Breast epithelium (tissue), 4 donors: ENCODE data around the gene ETFBKMT. TPM values are rescaled to one million over a fixed set of nuclear protein-coding genes. Genes with fewer than 3 reads are reported as not detected.

Source experiments
- DNase-seq, 2 donors: peaks; one replicate each; pipeline ENCODE4 v3.0.0-alpha.2; 2019; ENCODE audit warnings: low spot score in 2 of 2
- H3K27ac ChIP-seq, 2 donors: fragments of 200-600 bp; sonication (generic) in 1 of 2; one replicate each; pipeline ENCODE4 v1.5.1; 2016 to 2019; ENCODE audit warnings: mild to moderate bottlenecking in 1 of 2
- H3K27me3 ChIP-seq, 2 donors: fragments of 200-600 bp; sonication (generic) in 1 of 2; one replicate each; pipeline versions ENCODE4 v1.5.1 to v1.6.0; 2017 to 2019; ENCODE audit warnings: control low read depth in 1 of 2, mild to moderate bottlenecking in 1 of 2
- H3K36me3 ChIP-seq: fragments of 200-600 bp; one replicate; pipeline ENCODE4 v1.5.1; 2019
- H3K4me1 ChIP-seq, 2 donors: fragments of 200-600 bp; sonication (generic); one replicate each; pipeline ENCODE4 v1.5.1; 2016 to 2019; ENCODE audit warnings: control low read depth in 1 of 2
- H3K4me3 ChIP-seq, 3 donors: fragments of 200-600 bp; sonication (generic); 1 replicate in 2 of 3; 2 replicates in 1 of 3; pipeline ENCODE4 v1.5.1; 2016 to 2019; ENCODE audit warnings: mild to moderate bottlenecking in 3 of 3, moderate library complexity in 2 of 3
- H3K9me3 ChIP-seq, 2 donors: fragments of 200-600 bp; sonication (generic) in 1 of 2; one replicate each; pipeline ENCODE4 v1.5.1; 2016 to 2019; ENCODE audit warnings: control low read depth in 1 of 2
- CTCF ChIP-seq, 3 donors: fragments of 450-650 bp; IDR thresholded peaks; one replicate each; pipeline ENCODE4 v1.5.1; 2016 to 2017; ENCODE audit warnings: antibody characterized with exemption in 3 of 3, mild to moderate bottlenecking in 3 of 3, moderate library complexity in 3 of 3
- POLR2A ChIP-seq: fragments of 450-650 bp; IDR thresholded peaks from one replicate; pipeline ENCODE4 v1.6.1; 2016; ENCODE audit warnings: antibody characterized with exemption, mild to moderate bottlenecking, moderate library complexity
- POLR2AphosphoS5 ChIP-seq, 3 donors: sonication (generic); formaldehyde crosslinking; IDR thresholded peaks; one replicate each; pipeline ENCODE4 v1.6.1; 2017; ENCODE audit warnings: antibody characterized with exemption in 3 of 3
- intact Hi-C: fragments of 100-400 bp; cut with DNase I; formaldehyde crosslinking; loops from one replicate; pipeline ENCODE4 v1.15.1; 2023; ENCODE audit warnings: low total_unique reads
- total RNA-seq, 3 donors: library from RNA; depleted of rRNA; stranded (reverse); fragments of >200 nt; gene quantifications; one replicate each; pipeline ENCODE4 v1.1.0, GENCODE V29; 2016

Gene ETFBKMT
- total RNA-seq, 3 donors from 2014 or later: 3.0 to 4.9 (median 4.8) TPM

- H3K27me3 ChIP-seq: no peaks in the 10 kb centered on the region
- H3K9me3 ChIP-seq: no peaks in the 10 kb centered on the region
- intact Hi-C loops: no loop called here
- H3K4me1 ChIP-seq: no peaks in the 10 kb centered on the region
- no peak for DNase-seq
- H3K27ac ChIP-seq: no peak overlapping the region
- TF ChIP-seq POLR2AphosphoS5 (IDR thresholded peaks at IDR 0.05) (no peak), CTCF (IDR thresholded peaks at IDR 0.05) (no peak)
- H3K36me3 ChIP-seq: no peaks in the 10 kb centered on the region
- H3K4me3 ChIP-seq: no peak overlapping the region
Observed at GRCh38 chr12:31655208-31655607, 4.3 kb upstream of the ETFBKMT start.

GRCh38 chr12:31655792-31656191 is 3.7 kb upstream of the ETFBKMT start:
- DNase-seq: no peak
- no peaks in the 10 kb centered on the region for H3K4me1 ChIP-seq
- intact Hi-C loops: no loop called here
- H3K9me3 ChIP-seq: no peaks in the 10 kb centered on the region
- no peak for TF ChIP-seq POLR2AphosphoS5 (IDR thresholded peaks at IDR 0.05)
- no peak for TF ChIP-seq POLR2A
- TF ChIP-seq CTCF (IDR thresholded peaks at IDR 0.05): no peak
- peak overlapping the region in 2 of 3 donors; percentile 23 to 48 for H3K4me3 ChIP-seq
- H3K27ac ChIP-seq: no peak overlapping the region
- H3K36me3 ChIP-seq: no peaks in the 10 kb centered on the region
- no peaks in the 10 kb centered on the region for H3K27me3 ChIP-seq

GRCh38 chr12:31658471-31659086 is 909 bp upstream of the ETFBKMT start:
- Histone ChIP-seq H3K27ac (peak overlapping the region; percentile 97 to 98), H3K36me3 (no peaks in the 10 kb centered on the region), H3K9me3 (no peaks in the 10 kb centered on the region), H3K27me3 (no peaks in the 10 kb centered on the region), H3K4me3 (peak overlapping the region; percentile 54 to 93 (median 80)), H3K4me1 (no peaks in the 10 kb centered on the region)
- intact Hi-C loops: loop anchor here (2.0 kb wide), 1 partner anchor 398 kb away; no protein-coding TSS in a partner anchor
- no peak for TF ChIP-seq POLR2AphosphoS5 (IDR thresholded peaks at IDR 0.05)
- DNase-seq: no peak

- Histone ChIP-seq H3K9me3 (no peaks in the 10 kb centered on the region), H3K27me3 (no peaks in the 10 kb centered on the region), H3K4me3 (no peak overlapping the region), H3K4me1 (no peaks in the 10 kb centered on the region), H3K27ac (no peak overlapping the region), H3K36me3 (no peaks in the 10 kb centered on the region)
- DNase-seq: no peak
- TF ChIP-seq POLR2AphosphoS5 (IDR thresholded peaks at IDR 0.05) (no peak), CTCF (IDR thresholded peaks at IDR 0.05) (no peak), POLR2A (no peak)
- intact Hi-C loops: no loop called here
Observed at GRCh38 chr12:31662176-31662849, 2.8 kb downstream of the ETFBKMT start.

GRCh38 chr12:31663576-31663975 is 4.1 kb downstream of the ETFBKMT start:
- H3K36me3 ChIP-seq: no peaks in the 10 kb centered on the region
- DNase-seq: no peak
- H3K27me3 ChIP-seq: no peaks in the 10 kb centered on the region
- intact Hi-C loops: no loop called here
- no peaks in the 10 kb centered on the region for H3K4me1 ChIP-seq
- TF ChIP-seq POLR2A: no peak
- TF ChIP-seq POLR2AphosphoS5 (IDR thresholded peaks at IDR 0.05): no peak
- no peak for TF ChIP-seq CTCF (IDR thresholded peaks at IDR 0.05)
- H3K9me3 ChIP-seq: peaks cover 0 to under 1% of the 10 kb centered on the region in 2 donors
- H3K27ac ChIP-seq: no peak overlapping the region
- no peak overlapping the region for H3K4me3 ChIP-seq
